GM06990 (cell line): Measurements from ENCODE around the gene CDK6.

Experiments used
- DNase-seq: peaks from one replicate; pipeline ENCODE4 v3.0.0-alpha.2; 2011; ENCODE audit not compliant: insufficient read length; ENCODE audit errors: extremely low read depth
- H3K27me3 ChIP-seq: replicated peaks from 2 replicates; pipeline ENCODE4 v1.6.0; 2011; ENCODE audit warnings: low read length; ENCODE audit not compliant: control insufficient read depth, insufficient read depth
- H3K36me3 ChIP-seq: 2 replicates; pipeline ENCODE4 v1.5.1; 2011; ENCODE audit warnings: low read length; ENCODE audit not compliant: control insufficient read depth, insufficient read depth
- H3K4me3 ChIP-seq: replicated peaks from 2 replicates; pipeline ENCODE4 v1.5.1; 2011; ENCODE audit warnings: low read depth, mild to moderate bottlenecking, control low read depth, low read length
- TF ChIP-seq, protein P1 (sequence below): IDR thresholded peaks from 2 replicates; pipeline ENCODE4 v1.5.1; 2011; ENCODE audit warnings: low read length, control low read depth, mild to moderate bottlenecking, inconsistent platforms; ENCODE audit not compliant: insufficient read depth, poor library complexity, severe bottlenecking

Gene CDK6

DNA sequence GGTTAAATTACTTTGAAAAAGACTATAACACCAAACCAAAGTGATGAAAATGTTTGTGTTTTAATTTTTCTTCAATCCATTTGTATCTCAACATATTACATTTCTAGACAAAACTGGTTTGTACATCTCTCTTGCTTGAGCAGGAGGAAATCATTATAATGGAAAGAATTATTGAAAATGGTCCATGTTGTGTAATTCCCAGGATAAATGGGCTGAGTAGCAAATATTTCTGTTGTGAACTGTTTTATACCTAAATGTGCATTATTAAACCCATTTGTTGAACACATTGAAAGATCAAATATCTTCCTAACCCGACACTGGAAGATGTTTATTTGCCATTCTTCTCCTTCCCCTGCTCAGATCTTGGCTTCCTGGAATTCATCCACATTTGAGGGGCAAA, 14.1 kb upstream of the CDK6 start:
- Histone ChIP-seq H3K4me3 (no peak overlapping the region), H3K36me3 (no peaks in the 10 kb centered on the region), H3K27me3 (no peaks in the 10 kb centered on the region)
- DNase-seq, result no peak
- TF ChIP-seq, protein P1, sequence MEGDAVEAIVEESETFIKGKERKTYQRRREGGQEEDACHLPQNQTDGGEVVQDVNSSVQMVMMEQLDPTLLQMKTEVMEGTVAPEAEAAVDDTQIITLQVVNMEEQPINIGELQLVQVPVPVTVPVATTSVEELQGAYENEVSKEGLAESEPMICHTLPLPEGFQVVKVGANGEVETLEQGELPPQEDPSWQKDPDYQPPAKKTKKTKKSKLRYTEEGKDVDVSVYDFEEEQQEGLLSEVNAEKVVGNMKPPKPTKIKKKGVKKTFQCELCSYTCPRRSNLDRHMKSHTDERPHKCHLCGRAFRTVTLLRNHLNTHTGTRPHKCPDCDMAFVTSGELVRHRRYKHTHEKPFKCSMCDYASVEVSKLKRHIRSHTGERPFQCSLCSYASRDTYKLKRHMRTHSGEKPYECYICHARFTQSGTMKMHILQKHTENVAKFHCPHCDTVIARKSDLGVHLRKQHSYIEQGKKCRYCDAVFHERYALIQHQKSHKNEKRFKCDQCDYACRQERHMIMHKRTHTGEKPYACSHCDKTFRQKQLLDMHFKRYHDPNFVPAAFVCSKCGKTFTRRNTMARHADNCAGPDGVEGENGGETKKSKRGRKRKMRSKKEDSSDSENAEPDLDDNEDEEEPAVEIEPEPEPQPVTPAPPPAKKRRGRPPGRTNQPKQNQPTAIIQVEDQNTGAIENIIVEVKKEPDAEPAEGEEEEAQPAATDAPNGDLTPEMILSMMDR, result no peak

DNA sequence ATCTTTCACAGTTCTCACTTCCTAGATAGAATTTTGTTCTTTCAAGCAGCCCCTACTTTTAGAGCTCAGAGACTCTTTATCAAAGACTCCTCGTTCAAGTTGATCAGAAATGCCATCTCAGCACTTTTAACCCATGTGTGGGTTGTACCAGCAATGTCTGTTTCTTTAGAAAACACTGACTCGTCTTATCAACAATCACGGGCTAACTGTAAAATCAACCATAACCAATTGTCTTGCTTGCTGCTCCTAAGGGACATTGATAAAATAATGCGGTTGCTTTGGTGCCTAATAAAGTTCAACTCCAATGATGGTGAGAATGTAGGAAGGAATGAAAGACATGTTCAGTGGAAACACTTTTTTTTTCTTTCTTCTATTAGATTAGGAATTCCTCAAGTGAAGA, 12.9 kb upstream of the CDK6 start:
- Histone ChIP-seq H3K4me3 (no peak overlapping the region), H3K36me3 (no peaks in the 10 kb centered on the region), H3K27me3 (no peaks in the 10 kb centered on the region)
- TF ChIP-seq, protein P1, result no peak
- DNase-seq, result no peak

DNA sequence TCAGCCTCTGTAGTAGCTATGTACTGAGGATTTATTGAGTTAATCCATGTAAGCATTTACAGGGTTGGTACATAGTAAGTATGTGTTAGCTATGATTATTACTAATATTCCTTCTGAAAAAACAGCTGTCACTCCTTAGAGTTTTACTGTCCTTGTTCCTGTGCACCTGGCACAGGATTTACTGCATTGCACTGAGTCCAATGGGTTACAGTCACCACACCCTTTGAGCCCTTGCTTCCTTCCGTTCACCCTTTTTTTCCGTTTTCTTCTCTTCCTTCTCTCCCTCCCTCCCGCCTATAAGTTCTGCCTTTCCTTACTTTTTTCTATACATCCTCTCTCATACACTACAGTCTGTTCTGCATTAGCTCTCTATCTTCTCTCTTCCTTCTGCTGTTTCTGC, 12.5 kb upstream of the CDK6 start:
- TF ChIP-seq, protein P1, result no peak
- Histone ChIP-seq H3K36me3 (no peaks in the 10 kb centered on the region), H3K27me3 (no peaks in the 10 kb centered on the region), H3K4me3 (no peak overlapping the region)
- DNase-seq, result no peak

DNA sequence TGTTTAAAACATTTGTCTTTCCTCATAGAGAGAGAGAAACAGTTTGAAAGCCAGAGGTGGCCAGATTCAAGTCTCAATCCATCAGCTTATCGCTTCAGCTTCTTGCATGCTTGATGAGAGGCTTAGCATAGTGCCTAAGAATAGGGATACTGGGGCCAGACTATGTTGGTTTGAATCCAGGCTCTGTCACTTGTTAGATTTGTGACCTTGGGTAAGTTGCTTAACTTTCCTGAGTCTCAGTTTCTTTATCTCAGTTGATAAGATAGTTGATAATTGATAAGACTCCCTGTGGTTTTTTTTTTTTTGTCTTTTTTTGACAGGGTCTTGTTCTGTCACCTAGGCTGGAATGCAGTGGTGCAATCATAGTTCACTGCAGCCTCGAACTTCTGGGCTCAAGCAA, 12.1 kb upstream of the CDK6 start:
- H3K36me3 ChIP-seq, result no peaks in the 10 kb centered on the region
- no peaks in the 10 kb centered on the region for H3K27me3 ChIP-seq
- H3K4me3 ChIP-seq, result no peak overlapping the region
- TF ChIP-seq, protein P1, result no peak
- no peak for DNase-seq

DNA sequence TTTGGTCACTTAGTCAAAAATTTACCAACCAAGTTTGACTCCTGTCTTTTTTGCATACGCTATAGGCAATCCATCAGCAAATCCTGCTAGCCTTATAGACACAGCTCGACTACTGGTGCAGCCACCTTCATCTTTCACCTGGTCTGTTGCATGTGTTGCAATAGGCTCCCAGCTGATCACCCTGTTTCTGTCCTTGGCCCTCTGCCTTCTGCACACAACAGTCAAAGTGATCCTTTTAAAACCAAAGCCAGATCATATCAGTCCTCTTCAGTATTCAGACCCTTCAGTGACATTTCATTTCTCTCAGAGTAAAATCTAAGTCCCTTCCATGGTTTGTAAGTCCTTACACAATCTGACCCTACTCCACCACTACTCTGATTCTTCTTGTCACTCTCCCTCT, 10.9 kb upstream of the CDK6 start:
- Histone ChIP-seq H3K27me3 (no peaks in the 10 kb centered on the region), H3K4me3 (no peak overlapping the region), H3K36me3 (no peaks in the 10 kb centered on the region)
- DNase-seq, result no peak
- TF ChIP-seq, protein P1, result no peak

DNA sequence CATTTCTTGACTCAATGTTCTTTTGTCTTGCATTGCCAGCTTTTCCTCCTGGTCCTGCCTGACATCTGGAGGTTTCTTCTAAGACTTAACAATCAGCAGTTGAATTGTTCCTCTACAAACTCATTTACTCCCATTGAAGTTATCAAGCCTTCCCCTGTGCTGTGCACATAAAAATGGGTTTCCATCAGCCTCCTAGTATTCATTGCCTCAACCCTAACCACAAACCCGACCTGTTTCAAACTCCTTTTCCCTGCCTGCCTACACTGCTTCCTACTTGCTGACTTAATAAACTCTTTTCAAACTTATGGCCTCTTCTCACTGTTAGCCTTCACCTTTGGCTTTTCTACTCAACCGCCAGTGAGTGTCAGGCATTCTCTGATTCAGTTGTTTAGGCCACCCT, 9.4 kb upstream of the CDK6 start:
- H3K36me3 ChIP-seq, result no peaks in the 10 kb centered on the region
- H3K27me3 ChIP-seq, result no peaks in the 10 kb centered on the region
- no peak for DNase-seq
- TF ChIP-seq, protein P1, result no peak
- no peak overlapping the region for H3K4me3 ChIP-seq
